GM12878 (cell line): Measurements from ENCODE around the gene CALCR. TPM values are rescaled to one million over a fixed set of nuclear protein-coding genes. Genes with fewer than 3 reads are reported as not detected.

Experiments
- ATAC-seq: fragments of 200-7000 bp; cut with Tn5 transposase; 3 replicates; pipeline ENCODE4 v1.9.1; 2020; ENCODE audit warnings: mild to moderate bottlenecking, moderate library complexity
- BruUV-seq: library from RNA; stranded (reverse); fragments of 400-500 nt; replicated peaks from 2 replicates; lab custom pipeline; 2021; lab: Mats Ljungman, UMichigan
- CTCF ChIA-PET: fragments of 300-600 bp; sonication (Branson Sonifier 250); formaldehyde crosslinking; extraction: SDS; loops from one replicate; lab custom pipeline; 2021; ENCODE audit warnings: inconsistent platforms; lab: Yijun Ruan, JAX
- POLR2A ChIA-PET: fragments of 350-600 bp; formaldehyde crosslinking; extraction: SDS; loops from one replicate; lab custom pipeline; 2021; ENCODE audit warnings: inconsistent platforms; lab: Charles Lee
- RAD21 ChIA-PET: fragments of 300-600 bp; sonication (Branson Sonifier 250); formaldehyde crosslinking; loops from one replicate; lab custom pipeline; 2023; ENCODE audit warnings: antibody characterized with exemption; ENCODE audit not compliant: unreplicated experiment; lab: Charles Lee
- SMC1A ChIA-PET: fragments of 300-600 bp; sonication (Branson Sonifier 250); formaldehyde crosslinking; loops from one replicate; lab custom pipeline; 2023; ENCODE audit not compliant: unreplicated experiment, uncharacterized antibody; lab: Charles Lee
- DNase-seq: peaks from one replicate; pipeline ENCODE4 v3.0.0-alpha.2; 2011; ENCODE audit warnings: low read depth, low spot score
- FAIRE-seq: peaks from 3 replicates; lab custom pipeline; 2011; peaks lifted over from hg19 to GRCh38; lab: Jason Lieb, UNC
- H2AFZ ChIP-seq: 2 replicates; pipeline ENCODE4 v1.6.0; 2011; ENCODE audit warnings: low read depth, low read length, control low read depth; ENCODE audit not compliant: control insufficient read depth
- H3K27ac ChIP-seq: 2 replicates; pipeline ENCODE4 v1.5.1; 2011; ENCODE audit warnings: control low read depth; ENCODE audit not compliant: control insufficient read depth, insufficient read depth
- H3K27me3 ChIP-seq, 2 experiments: replicated peaks in 1 of 2; 2 replicates each; pipeline versions ENCODE4 v1.6.0 to v1.6.1; 2011; ENCODE audit warnings: low read length in 1 of 2; ENCODE audit not compliant: control insufficient read depth in 2 of 2, insufficient read depth in 2 of 2
- H3K36me3 ChIP-seq, 2 experiments: 2 replicates each; pipeline ENCODE4 v1.5.1; 2011; ENCODE audit warnings: low read length in 1 of 2; ENCODE audit not compliant: control insufficient read depth in 2 of 2, insufficient read depth in 2 of 2
- H3K4me1 ChIP-seq: 2 replicates; pipeline ENCODE4 v1.6.1; 2011; ENCODE audit warnings: mild to moderate bottlenecking, low read length, moderate library complexity, mixed read lengths; ENCODE audit not compliant: control insufficient read depth, insufficient read depth
- H3K4me2 ChIP-seq: 2 replicates; pipeline ENCODE4 v1.6.0; 2011; ENCODE audit warnings: control low read depth; ENCODE audit not compliant: control insufficient read depth, insufficient read depth
- H3K4me3 ChIP-seq: fragments of 200-600 bp; sonication (generic); 2 replicates; pipeline ENCODE4 v1.5.1; 2016
- H3K79me2 ChIP-seq: 2 replicates; pipeline ENCODE4 v1.6.0; 2011; ENCODE audit warnings: low read length; ENCODE audit not compliant: control insufficient read depth, insufficient read depth
- H3K9ac ChIP-seq: 2 replicates; pipeline ENCODE4 v1.8.0; 2011; ENCODE audit warnings: low read length, control low read depth, mixed read lengths; ENCODE audit not compliant: control insufficient read depth, insufficient read depth
- H3K9me3 ChIP-seq: replicated peaks from 3 replicates; pipeline ENCODE4 v1.5.1; 2011; ENCODE audit warnings: mild to moderate bottlenecking, low read length; ENCODE audit not compliant: control insufficient read depth, insufficient read depth
- H4K20me1 ChIP-seq: 2 replicates; pipeline ENCODE4 v1.6.0; 2011; ENCODE audit not compliant: control insufficient read depth, insufficient read depth
- BHLHE40 ChIP-seq, 2 experiments: fragments of 450-650 bp in 1 of 2; IDR thresholded peaks; 2 replicates each; pipeline ENCODE4 v1.6.1; 2011 to 2017; ENCODE audit warnings: low read depth in 2 of 2, borderline replicate concordance in 1 of 2, improper control_type of control experiment in 1 of 2, low read length in 1 of 2, mild to moderate bottlenecking in 1 of 2
- BRCA1 ChIP-seq: IDR thresholded peaks from 2 replicates; pipeline ENCODE4 v1.6.1; 2011; ENCODE audit warnings: low read depth, low read length, improper control_type of control experiment
- CHD2 ChIP-seq: IDR thresholded peaks from 2 replicates; pipeline ENCODE4 v1.6.1; 2011; ENCODE audit warnings: low read depth, low read length, improper control_type of control experiment, borderline replicate concordance
- NFYB ChIP-seq: IDR thresholded peaks from 2 replicates; pipeline ENCODE4 v1.6.1; 2011; ENCODE audit warnings: low read depth, mild to moderate bottlenecking, low read length, improper control_type of control experiment, moderate library complexity; ENCODE audit not compliant: insufficient read depth
- SREBF1 ChIP-seq: IDR thresholded peaks from 2 replicates; pipeline ENCODE4 v1.6.1; 2012; ENCODE audit warnings: mild to moderate bottlenecking, low read length
- SUZ12 ChIP-seq: fragments of 200-600 bp; sonication (generic); IDR thresholded peaks from one replicate; pipeline ENCODE4 v1.6.1; 2018; ENCODE audit warnings: antibody characterized with exemption, mild to moderate bottlenecking; ENCODE audit not compliant: unreplicated experiment
- WGBS: methylation state at CpG from one replicate; pipeline ENCODE4 v1.1.6; 2016; ENCODE audit warnings: low lambda C conversion rate; ENCODE audit not compliant: insufficient replicate concordance, insufficient coverage; ENCODE audit errors: missing lambda C conversion rate; 5-methylcytosine and 5-hydroxymethylcytosine counted together
- in situ Hi-C: fragments of 300-500 bp; cut with MboI; formaldehyde crosslinking; loops from 9 replicates; pipeline ENCODE4 v1.14.3; 2018; ENCODE audit warnings: mixed read lengths
- intact Hi-C: fragments of 100-400 bp; cut with micrococcal nuclease; formaldehyde crosslinking; loops from one replicate; pipeline ENCODE4 v1.14.2; 2022; ENCODE audit not compliant: unreplicated experiment
- polyA plus RNA-seq, 11 experiments: library from polyadenylated mRNA; depleted of rRNA in 4 of 11; unstranded in 6 of 11; stranded (reverse) in 5 of 11; fragments of >200 nt; fragmentation: Nextera tagmentation in 4 of 11; fragmentation: Illumina TruSeq in 1 of 11; extraction: Ambion mirVana in 4 of 11; extraction: Trizol in 1 of 11; gene quantifications; 1 replicate in 1 of 11; 2 replicates in 10 of 11; pipeline versions ENCODE4 v1.2.1 to v1.2.3, GENCODE V29; 2011 to 2016; ENCODE audit warnings: inconsistent platforms in 2 of 11, missing spikeins in 2 of 11, low read depth in 1 of 11
- total RNA-seq, 4 experiments: library from RNA; depleted of rRNA in 3 of 4; stranded (reverse); fragments of >200 nt in 3 of 4; fragmentation: Illumina TruSeq in 1 of 4; extraction: Trizol in 1 of 4; gene quantifications; 2 replicates each; pipeline versions ENCODE4 v1.2.1 to v1.2.3, GENCODE V29; 2013 to 2021
- TF ChIP-seq, protein P1 (sequence below): fragments of 450-650 bp; IDR thresholded peaks from 2 replicates; pipeline ENCODE4 v1.6.1; 2016; ENCODE audit warnings: mild to moderate bottlenecking
- TF ChIP-seq, protein P2 (sequence below): fragments of 450-650 bp; formaldehyde crosslinking; IDR thresholded peaks from 2 replicates; pipeline ENCODE4 v1.5.0; 2022; ENCODE audit warnings: mild to moderate bottlenecking, missing genetic modification characterization

Gene CALCR
- total and polyA plus RNA-seq, 10 of the 15 experiments (the other 5 are each of a cell fraction or from before 2014, with no cell fraction given): not detected

DNA sequence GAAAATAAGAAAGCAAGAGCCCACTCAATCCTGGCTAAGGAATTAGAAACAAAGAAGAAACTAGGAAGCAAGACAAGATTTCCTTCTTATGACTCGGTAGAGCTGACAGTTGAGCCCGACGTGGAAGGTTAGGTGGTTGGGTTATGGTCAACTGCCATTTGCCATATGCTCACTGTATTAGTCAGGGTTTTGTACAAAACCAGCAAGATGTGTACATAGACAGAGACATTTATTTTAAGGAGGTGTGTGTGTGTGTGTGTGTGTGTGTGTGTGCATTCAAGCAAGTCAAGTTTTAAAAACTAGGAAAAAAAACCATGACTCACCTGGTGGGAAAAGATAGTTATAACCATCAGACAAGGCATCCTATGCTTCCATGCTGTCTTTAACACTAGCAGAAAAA, 183.9 kb downstream of the CALCR start:
- Histone ChIP-seq H3K9ac (no peak overlapping the region), H3K79me2 (no peaks in the 10 kb centered on the region), H4K20me1 (no peaks in the 10 kb centered on the region), H3K27me3 (no peaks in the 10 kb centered on the region; a peak in 1 of 4 replicates), H3K36me3 (no peaks in the 10 kb centered on the region), H3K4me1 (no peaks in the 10 kb centered on the region), H3K9me3 (no peaks in the 10 kb centered on the region), H3K27ac (no peak overlapping the region), H2AFZ (no peak overlapping the region), H3K4me3 (no peak overlapping the region), H3K4me2 (no peak overlapping the region)
- FAIRE-seq (no peak), DNase-seq (no peak), ATAC-seq (no peak)
- POLR2A ChIA-PET: no interaction called here
- TF ChIP-seq, protein P1, sequence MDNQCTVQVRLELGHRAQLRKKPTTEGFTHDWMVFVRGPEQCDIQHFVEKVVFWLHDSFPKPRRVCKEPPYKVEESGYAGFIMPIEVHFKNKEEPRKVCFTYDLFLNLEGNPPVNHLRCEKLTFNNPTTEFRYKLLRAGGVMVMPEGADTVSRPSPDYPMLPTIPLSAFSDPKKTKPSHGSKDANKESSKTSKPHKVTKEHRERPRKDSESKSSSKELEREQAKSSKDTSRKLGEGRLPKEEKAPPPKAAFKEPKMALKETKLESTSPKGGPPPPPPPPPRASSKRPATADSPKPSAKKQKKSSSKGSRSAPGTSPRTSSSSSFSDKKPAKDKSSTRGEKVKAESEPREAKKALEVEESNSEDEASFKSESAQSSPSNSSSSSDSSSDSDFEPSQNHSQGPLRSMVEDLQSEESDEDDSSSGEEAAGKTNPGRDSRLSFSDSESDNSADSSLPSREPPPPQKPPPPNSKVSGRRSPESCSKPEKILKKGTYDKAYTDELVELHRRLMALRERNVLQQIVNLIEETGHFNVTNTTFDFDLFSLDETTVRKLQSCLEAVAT: no peak
- TF ChIP-seq CHD2 (no peak), BHLHE40 (IDR thresholded peaks at IDR 0.05; ENCODE audit: borderline replicate concordance in 1 of 2, low read depth in 2 of 2, low read length in 1 of 2) (no peak), SREBF1 (no peak), SUZ12 (no peak), BRCA1 (no peak), NFYB (no peak)
- TF ChIP-seq, protein P2, sequence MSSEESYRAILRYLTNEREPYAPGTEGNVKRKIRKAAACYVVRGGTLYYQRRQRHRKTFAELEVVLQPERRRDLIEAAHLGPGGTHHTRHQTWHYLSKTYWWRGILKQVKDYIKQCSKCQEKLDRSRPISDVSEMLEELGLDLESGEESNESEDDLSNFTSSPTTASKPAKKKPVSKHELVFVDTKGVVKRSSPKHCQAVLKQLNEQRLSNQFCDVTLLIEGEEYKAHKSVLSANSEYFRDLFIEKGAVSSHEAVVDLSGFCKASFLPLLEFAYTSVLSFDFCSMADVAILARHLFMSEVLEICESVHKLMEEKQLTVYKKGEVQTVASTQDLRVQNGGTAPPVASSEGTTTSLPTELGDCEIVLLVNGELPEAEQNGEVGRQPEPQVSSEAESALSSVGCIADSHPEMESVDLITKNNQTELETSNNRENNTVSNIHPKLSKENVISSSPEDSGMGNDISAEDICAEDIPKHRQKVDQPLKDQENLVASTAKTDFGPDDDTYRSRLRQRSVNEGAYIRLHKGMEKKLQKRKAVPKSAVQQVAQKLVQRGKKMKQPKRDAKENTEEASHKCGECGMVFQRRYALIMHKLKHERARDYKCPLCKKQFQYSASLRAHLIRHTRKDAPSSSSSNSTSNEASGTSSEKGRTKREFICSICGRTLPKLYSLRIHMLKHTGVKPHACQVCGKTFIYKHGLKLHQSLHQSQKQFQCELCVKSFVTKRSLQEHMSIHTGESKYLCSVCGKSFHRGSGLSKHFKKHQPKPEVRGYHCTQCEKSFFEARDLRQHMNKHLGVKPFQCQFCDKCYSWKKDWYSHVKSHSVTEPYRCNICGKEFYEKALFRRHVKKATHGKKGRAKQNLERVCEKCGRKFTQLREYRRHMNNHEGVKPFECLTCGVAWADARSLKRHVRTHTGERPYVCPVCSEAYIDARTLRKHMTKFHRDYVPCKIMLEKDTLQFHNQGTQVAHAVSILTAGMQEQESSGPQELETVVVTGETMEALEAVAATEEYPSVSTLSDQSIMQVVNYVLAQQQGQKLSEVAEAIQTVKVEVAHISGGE: no peak
- BruUV-seq: no TSS peak
- RAD21 ChIA-PET: no interaction called here
- WGBS: 0% methylated on average over 3 of the region's 3 CpGs
- SMC1A ChIA-PET: no interaction called here
- in situ Hi-C loops: no loop called here
- CTCF ChIA-PET: no interaction called here
- intact Hi-C loops: no loop called here
